Suprapubic skin (tissue), 4 donors: ENCODE measurements around the gene C2orf49. TPM values are rescaled to one million over a fixed set of nuclear protein-coding genes. Genes with fewer than 3 reads are reported as not detected.

Experiments used
- DNase-seq, 2 donors: peaks; one replicate each; pipeline ENCODE4 v3.0.0-alpha.2; 2019; ENCODE audit warnings: low spot score in 2 of 2
- H3K27ac ChIP-seq: fragments of 200-600 bp; sonication (generic); one replicate; pipeline ENCODE4 v1.5.1; 2019
- H3K27me3 ChIP-seq: fragments of 200-600 bp; sonication (generic); one replicate; pipeline ENCODE4 v1.5.1; 2019
- H3K36me3 ChIP-seq: fragments of 200-600 bp; sonication (generic); one replicate; pipeline ENCODE4 v1.5.1; 2019
- H3K4me1 ChIP-seq: fragments of 200-600 bp; sonication (generic); one replicate; pipeline ENCODE4 v1.5.1; 2019
- H3K4me3 ChIP-seq: fragments of 200-600 bp; sonication (generic); one replicate; pipeline ENCODE4 v1.5.1; 2019; ENCODE audit warnings: mild to moderate bottlenecking
- H3K9me3 ChIP-seq: fragments of 200-600 bp; sonication (generic); one replicate; pipeline ENCODE4 v1.5.1; 2019
- EP300 ChIP-seq: sonication (generic); formaldehyde crosslinking; IDR thresholded peaks from one replicate; pipeline ENCODE4 v1.6.1; 2017; ENCODE audit warnings: antibody characterized with exemption
- POLR2A ChIP-seq, 2 donors: fragments of 450-650 bp; IDR thresholded peaks; one replicate each; pipeline ENCODE4 v1.6.1; 2017; ENCODE audit warnings: antibody characterized with exemption in 2 of 2, mild to moderate bottlenecking in 2 of 2, moderate library complexity in 2 of 2
- POLR2AphosphoS5 ChIP-seq, 3 donors: sonication (generic); formaldehyde crosslinking; IDR thresholded peaks; one replicate each; pipeline ENCODE4 v1.6.1; 2017; ENCODE audit warnings: antibody characterized with exemption in 3 of 3
- WGBS: methylation state at CpG from one replicate; pipeline ENCODE4 v1.1.5; 2018; 5-methylcytosine and 5-hydroxymethylcytosine counted together
- total RNA-seq, 4 donors: library from RNA; depleted of rRNA; stranded (reverse); fragments of >200 nt; gene quantifications; one replicate each; pipeline ENCODE4 v1.1.0, GENCODE V29; 2016
- TF ChIP-seq, protein P1 (sequence below), 2 donors: fragments of 200-600 bp in 1 of 2; fragments of 450-650 bp in 1 of 2; sonication (generic) in 1 of 2; IDR thresholded peaks; one replicate each; pipeline ENCODE4 v1.5.1; 2016 to 2019; ENCODE audit warnings: antibody characterized with exemption in 2 of 2, mild to moderate bottlenecking in 1 of 2, moderate library complexity in 1 of 2

C2orf49 gene
- total RNA-seq, 4 donors from 2014 or later: 17.5 to 33.6 (median 27.8) TPM

GRCh38 chr2:105308382-105309146 is 28.8 kb upstream of the C2orf49 start:
- TF ChIP-seq POLR2A (IDR thresholded peaks at IDR 0.05): no peak
- TF ChIP-seq POLR2AphosphoS5 (IDR thresholded peaks at IDR 0.05): no peak
- TF ChIP-seq, protein P1, sequence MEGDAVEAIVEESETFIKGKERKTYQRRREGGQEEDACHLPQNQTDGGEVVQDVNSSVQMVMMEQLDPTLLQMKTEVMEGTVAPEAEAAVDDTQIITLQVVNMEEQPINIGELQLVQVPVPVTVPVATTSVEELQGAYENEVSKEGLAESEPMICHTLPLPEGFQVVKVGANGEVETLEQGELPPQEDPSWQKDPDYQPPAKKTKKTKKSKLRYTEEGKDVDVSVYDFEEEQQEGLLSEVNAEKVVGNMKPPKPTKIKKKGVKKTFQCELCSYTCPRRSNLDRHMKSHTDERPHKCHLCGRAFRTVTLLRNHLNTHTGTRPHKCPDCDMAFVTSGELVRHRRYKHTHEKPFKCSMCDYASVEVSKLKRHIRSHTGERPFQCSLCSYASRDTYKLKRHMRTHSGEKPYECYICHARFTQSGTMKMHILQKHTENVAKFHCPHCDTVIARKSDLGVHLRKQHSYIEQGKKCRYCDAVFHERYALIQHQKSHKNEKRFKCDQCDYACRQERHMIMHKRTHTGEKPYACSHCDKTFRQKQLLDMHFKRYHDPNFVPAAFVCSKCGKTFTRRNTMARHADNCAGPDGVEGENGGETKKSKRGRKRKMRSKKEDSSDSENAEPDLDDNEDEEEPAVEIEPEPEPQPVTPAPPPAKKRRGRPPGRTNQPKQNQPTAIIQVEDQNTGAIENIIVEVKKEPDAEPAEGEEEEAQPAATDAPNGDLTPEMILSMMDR (IDR thresholded peaks at IDR 0.05): no peak
- H3K36me3 ChIP-seq: peaks cover 18% of the 10 kb centered on the region
- no peak overlapping the region for H3K4me3 ChIP-seq
- H3K9me3 ChIP-seq: no peaks in the 10 kb centered on the region
- WGBS: 93% methylated on average over 14 of the region's 15 CpGs
- H3K27ac ChIP-seq: no peak overlapping the region
- no peaks in the 10 kb centered on the region for H3K4me1 ChIP-seq
- no peaks in the 10 kb centered on the region for H3K27me3 ChIP-seq
- DNase-seq: no peak

DNA sequence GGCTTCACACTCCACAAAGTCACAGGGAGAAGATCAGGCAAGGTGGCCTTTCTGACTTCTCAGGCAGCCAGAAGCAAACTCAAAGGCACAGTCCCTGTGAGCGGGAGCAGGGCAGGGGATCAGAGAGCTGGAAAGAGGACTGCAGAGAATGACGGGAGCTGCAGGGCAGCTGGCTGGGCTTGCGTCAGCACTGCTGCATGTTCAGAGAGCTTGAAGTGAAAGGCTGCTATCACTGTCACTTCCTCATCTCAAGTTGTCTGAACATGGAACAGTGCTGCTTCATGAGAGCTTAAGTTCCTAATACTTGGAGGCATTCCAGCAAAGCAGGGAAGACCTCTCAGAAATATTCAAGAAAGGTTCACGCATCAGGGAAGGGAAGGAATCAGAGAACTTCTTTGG is 28.2 kb upstream of the C2orf49 start:
- Histone ChIP-seq H3K27me3 (no peaks in the 10 kb centered on the region), H3K4me3 (no peak overlapping the region), H3K9me3 (no peaks in the 10 kb centered on the region), H3K4me1 (no peaks in the 10 kb centered on the region), H3K27ac (no peak overlapping the region), H3K36me3 (peaks cover 18% of the 10 kb centered on the region)
- no peak for DNase-seq
- 83% methylated on average over 4 of the region's 4 CpGs for WGBS
- TF ChIP-seq EP300 (no peak), POLR2A (IDR thresholded peaks at IDR 0.05) (no peak), POLR2AphosphoS5 (IDR thresholded peaks at IDR 0.05) (no peak)
- TF ChIP-seq, protein P1 (IDR thresholded peaks at IDR 0.05): no peak

- Histone ChIP-seq H3K36me3 (no peaks in the 10 kb centered on the region), H3K4me3 (no peak overlapping the region), H3K4me1 (no peaks in the 10 kb centered on the region), H3K9me3 (no peaks in the 10 kb centered on the region), H3K27me3 (no peaks in the 10 kb centered on the region), H3K27ac (no peak overlapping the region)
- TF ChIP-seq EP300: no peak
- TF ChIP-seq, protein P1 (IDR thresholded peaks at IDR 0.05): no peak
- TF ChIP-seq POLR2A (IDR thresholded peaks at IDR 0.05): no peak
- no peak for TF ChIP-seq POLR2AphosphoS5 (IDR thresholded peaks at IDR 0.05)
- DNase-seq: no peak
Observed at GRCh38 chr2:105313877-105314276, 23.5 kb upstream of the C2orf49 start.

DNA sequence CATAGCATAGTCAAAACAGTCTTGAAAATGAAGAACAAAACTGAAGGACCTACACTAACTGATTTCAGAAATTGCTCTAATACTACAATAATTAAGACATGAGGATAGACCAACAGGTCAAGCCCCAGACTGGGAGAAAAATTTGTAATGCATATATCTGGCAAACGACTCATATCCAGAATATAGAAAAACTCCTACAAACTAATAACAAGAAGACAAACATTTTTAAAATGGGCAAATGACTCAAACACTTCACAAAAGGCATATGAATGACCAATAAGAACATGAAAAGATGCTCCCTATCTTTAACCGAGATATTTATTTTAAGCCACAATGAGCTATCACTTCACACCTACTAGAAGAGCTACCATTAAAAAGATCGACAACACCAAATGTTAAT is 22.0 kb upstream of the C2orf49 start:
- 87% methylated on average over 3 of the region's 3 CpGs for WGBS
- no peaks in the 10 kb centered on the region for H3K4me1 ChIP-seq
- no peak for DNase-seq
- no peak for TF ChIP-seq POLR2A (IDR thresholded peaks at IDR 0.05)
- TF ChIP-seq, protein P1 (IDR thresholded peaks at IDR 0.05): no peak
- TF ChIP-seq EP300: no peak
- no peak for TF ChIP-seq POLR2AphosphoS5 (IDR thresholded peaks at IDR 0.05)
- H3K4me3 ChIP-seq: no peak overlapping the region
- H3K27ac ChIP-seq: no peak overlapping the region
- H3K36me3 ChIP-seq: no peaks in the 10 kb centered on the region
- H3K9me3 ChIP-seq: no peaks in the 10 kb centered on the region
- no peaks in the 10 kb centered on the region for H3K27me3 ChIP-seq

DNA sequence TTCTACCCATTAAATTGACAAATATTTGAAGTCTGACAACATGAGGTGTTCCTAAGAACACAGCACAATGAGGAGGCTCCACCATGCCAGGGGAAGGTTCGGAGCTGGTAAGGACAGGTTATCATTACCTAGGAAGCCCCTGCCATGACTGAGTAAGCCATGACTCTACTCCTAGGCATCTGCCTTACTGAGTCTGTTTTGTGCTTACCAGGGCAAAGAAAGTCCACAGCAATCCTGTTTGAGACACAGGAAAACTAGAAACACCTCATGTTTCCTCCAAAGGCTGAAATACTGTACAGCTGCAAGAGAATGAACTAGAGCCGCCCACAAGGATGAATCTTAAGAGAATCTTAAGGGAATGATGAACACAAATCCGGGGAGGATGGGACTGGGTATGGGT is 19.4 kb upstream of the C2orf49 start:
- no peak for DNase-seq
- H3K4me3 ChIP-seq: no peak overlapping the region
- no peaks in the 10 kb centered on the region for H3K4me1 ChIP-seq
- H3K36me3 ChIP-seq: no peaks in the 10 kb centered on the region
- WGBS: 88% methylated on average over 3 of the region's 3 CpGs
- no peaks in the 10 kb centered on the region for H3K27me3 ChIP-seq
- H3K9me3 ChIP-seq: no peaks in the 10 kb centered on the region
- no peak for TF ChIP-seq POLR2A (IDR thresholded peaks at IDR 0.05)
- no peak for TF ChIP-seq EP300
- no peak overlapping the region for H3K27ac ChIP-seq
